Osteocyte (in vitro differentiated cells): Measurements from ENCODE around the gene IL17A. TPM values are rescaled to one million over a fixed set of nuclear protein-coding genes. Genes with fewer than 3 reads are reported as not detected.

ENCODE experiments used
- DNase-seq: peaks from one replicate; pipeline ENCODE4 v3.0.0; 2021; ENCODE audit warnings: mixed read lengths; ENCODE audit not compliant: unreplicated experiment; ENCODE audit errors: extremely low spot score
- H3K27ac Mint-ChIP-seq: one replicate; pipeline ENCODE4 v1.8.0; 2021; ENCODE audit warnings: mild to moderate bottlenecking, mixed read lengths; ENCODE audit not compliant: unreplicated experiment
- H3K27me3 Mint-ChIP-seq: one replicate; pipeline ENCODE4 v1.8.0; 2021; ENCODE audit warnings: mixed read lengths; ENCODE audit not compliant: unreplicated experiment
- H3K36me3 Mint-ChIP-seq: one replicate; pipeline ENCODE4 v1.8.0; 2021; ENCODE audit warnings: mixed read lengths; ENCODE audit not compliant: unreplicated experiment
- H3K4me1 Mint-ChIP-seq: one replicate; pipeline ENCODE4 v1.8.0; 2021; ENCODE audit warnings: mixed read lengths; ENCODE audit not compliant: unreplicated experiment
- H3K4me3 Mint-ChIP-seq: one replicate; pipeline ENCODE4 v1.8.0; 2021; ENCODE audit warnings: mild to moderate bottlenecking, moderate library complexity, mixed read lengths; ENCODE audit not compliant: unreplicated experiment
- H3K9me3 Mint-ChIP-seq: one replicate; pipeline ENCODE4 v1.8.0; 2021; ENCODE audit warnings: mixed read lengths; ENCODE audit not compliant: unreplicated experiment
- total RNA-seq: library from RNA; stranded (reverse); gene quantifications from 2 replicates; pipeline ENCODE4 v1.2.1, GENCODE V29; 2021
- TF ChIP-seq, protein P1 (sequence below): fragments of 200-600 bp; sonication (generic); IDR thresholded peaks from 2 replicates; pipeline ENCODE4 v1.5.0; 2021; ENCODE audit warnings: antibody characterized with exemption, mild to moderate bottlenecking, moderate library complexity

The IL17A gene
- total RNA-seq, 1 donor from 2014 or later: not detected

DNA sequence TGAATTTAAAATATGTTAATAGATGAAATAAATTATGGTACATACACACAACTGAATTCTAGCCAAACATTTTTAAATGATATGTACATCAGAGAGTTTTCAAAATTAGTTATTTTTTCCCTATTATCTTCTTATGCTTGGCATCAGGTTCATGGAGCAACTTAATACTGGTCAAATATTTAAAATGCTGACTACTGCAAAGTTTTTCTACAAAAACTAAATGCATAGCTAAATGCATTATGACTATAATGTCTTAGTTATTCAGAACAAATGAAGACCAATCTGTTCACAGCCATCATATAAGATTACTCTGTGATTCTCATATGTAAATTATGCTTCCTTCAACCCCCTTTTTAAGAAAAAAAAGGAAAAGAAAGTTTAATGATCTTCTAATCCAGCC is 8.2 kb upstream of the IL17A start:
- no peak for DNase-seq
- H3K9me3 Mint-ChIP-seq: no peaks in the 10 kb centered on the region
- no peaks in the 10 kb centered on the region for H3K36me3 Mint-ChIP-seq
- H3K4me1 Mint-ChIP-seq: no peaks in the 10 kb centered on the region
- peaks cover 51% of the 10 kb centered on the region for H3K27me3 Mint-ChIP-seq
- TF ChIP-seq, protein P1, sequence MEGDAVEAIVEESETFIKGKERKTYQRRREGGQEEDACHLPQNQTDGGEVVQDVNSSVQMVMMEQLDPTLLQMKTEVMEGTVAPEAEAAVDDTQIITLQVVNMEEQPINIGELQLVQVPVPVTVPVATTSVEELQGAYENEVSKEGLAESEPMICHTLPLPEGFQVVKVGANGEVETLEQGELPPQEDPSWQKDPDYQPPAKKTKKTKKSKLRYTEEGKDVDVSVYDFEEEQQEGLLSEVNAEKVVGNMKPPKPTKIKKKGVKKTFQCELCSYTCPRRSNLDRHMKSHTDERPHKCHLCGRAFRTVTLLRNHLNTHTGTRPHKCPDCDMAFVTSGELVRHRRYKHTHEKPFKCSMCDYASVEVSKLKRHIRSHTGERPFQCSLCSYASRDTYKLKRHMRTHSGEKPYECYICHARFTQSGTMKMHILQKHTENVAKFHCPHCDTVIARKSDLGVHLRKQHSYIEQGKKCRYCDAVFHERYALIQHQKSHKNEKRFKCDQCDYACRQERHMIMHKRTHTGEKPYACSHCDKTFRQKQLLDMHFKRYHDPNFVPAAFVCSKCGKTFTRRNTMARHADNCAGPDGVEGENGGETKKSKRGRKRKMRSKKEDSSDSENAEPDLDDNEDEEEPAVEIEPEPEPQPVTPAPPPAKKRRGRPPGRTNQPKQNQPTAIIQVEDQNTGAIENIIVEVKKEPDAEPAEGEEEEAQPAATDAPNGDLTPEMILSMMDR: no peak
- no peak overlapping the region for H3K27ac Mint-ChIP-seq
- no peak overlapping the region for H3K4me3 Mint-ChIP-seq

DNA sequence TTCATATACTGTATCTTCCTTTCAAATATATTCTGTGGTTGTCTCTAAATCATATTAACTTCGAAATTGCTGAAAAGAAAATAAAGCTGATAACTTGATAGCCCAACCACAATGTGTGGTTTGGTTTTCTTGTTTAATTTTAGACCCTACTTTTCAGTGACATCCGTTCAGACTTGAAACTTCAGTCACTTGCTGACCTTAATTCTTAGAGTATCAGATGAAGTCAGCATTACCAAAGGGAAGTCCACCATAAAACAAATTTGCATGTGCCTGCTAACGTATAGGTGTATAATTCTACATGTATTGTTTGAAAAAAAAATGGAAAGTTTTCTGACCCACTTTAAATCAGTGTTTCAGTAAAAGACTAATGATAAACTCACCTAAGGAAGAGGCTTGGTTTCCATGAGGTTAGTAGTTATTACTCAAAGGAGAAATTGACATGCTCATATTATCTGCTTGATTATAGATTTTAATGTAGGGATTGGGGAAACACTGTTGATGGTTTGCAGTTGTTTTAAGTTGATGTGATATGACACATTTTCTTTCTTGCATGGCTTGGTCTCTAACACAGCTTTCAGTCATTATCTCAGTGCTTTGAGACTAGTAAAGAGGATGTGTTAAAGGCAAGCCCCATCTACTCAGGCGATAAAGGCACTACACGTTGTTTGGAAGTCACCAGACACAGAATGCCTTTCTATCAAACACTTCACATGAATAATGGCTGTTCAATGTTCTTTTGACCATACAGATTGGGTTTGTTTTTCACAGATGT is 5.2 kb upstream of the IL17A start:
- no peak for DNase-seq
- Mint-ChIP-seq H3K36me3 (no peaks in the 10 kb centered on the region), H3K9me3 (no peaks in the 10 kb centered on the region), H3K4me3 (no peak overlapping the region), H3K27ac (no peak overlapping the region), H3K27me3 (peaks cover 38% of the 10 kb centered on the region), H3K4me1 (no peaks in the 10 kb centered on the region)
- TF ChIP-seq, protein P1: no peak

DNA sequence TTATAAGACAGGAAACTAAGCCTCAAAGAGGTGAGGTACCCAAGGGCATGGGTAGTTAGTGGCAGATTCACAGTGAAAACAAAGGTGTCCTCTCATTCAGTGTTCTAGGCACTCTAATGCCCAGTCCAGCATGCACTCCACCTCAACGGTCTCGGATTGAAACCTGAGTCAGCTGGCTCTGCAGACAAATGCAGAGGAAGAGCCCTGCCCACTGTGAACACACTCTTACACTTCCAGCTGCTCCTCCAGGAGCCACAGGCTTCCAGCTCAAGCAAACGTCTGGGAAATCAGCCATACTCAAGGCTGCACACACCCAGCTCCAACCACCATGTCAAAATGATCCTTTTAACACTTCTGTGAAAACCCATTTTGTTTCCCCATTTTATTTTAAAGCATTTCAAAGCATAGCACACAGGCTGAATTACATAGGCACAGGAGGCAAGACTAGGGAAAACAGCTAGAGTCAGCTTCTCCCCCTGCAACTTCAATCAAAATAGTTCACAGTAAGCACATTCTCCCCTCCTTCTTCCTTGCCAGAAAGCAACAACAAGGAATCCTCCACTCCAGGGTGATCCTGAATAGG is 3.0 kb upstream of the IL17A start:
- no peak overlapping the region for H3K4me3 Mint-ChIP-seq
- no peak for DNase-seq
- H3K4me1 Mint-ChIP-seq: no peaks in the 10 kb centered on the region

DNA sequence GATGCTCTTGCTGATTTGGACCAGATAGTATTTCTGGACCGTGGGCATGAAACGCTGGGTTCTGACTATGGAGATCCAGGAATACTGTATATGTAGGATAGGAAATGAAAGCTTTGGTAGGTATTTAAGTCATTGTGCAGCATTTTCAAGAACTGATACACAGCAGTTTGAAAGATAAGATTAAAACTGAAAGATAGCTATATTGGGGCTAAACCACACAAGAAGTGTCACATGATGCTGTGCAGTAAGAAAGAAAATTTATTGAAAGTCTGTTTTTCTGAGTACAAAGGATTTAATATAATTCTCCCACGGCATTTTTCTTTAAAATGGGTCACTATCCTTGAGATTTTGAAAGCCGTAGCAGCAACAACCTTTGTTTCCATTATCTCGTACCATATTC is 305 bp downstream of the IL17A start:
- DNase-seq: no peak
- Mint-ChIP-seq H3K27me3 (peaks cover 29% of the 10 kb centered on the region), H3K36me3 (no peaks in the 10 kb centered on the region), H3K9me3 (no peaks in the 10 kb centered on the region), H3K27ac (no peak overlapping the region), H3K4me1 (no peaks in the 10 kb centered on the region), H3K4me3 (no peak overlapping the region)
- TF ChIP-seq, protein P1: no peak

More for the DNA sequence above, 3.0 kb upstream of the IL17A start:
- no peaks in the 10 kb centered on the region for H3K9me3 Mint-ChIP-seq
- peaks cover 39% of the 10 kb centered on the region for H3K27me3 Mint-ChIP-seq
- no peaks in the 10 kb centered on the region for H3K36me3 Mint-ChIP-seq
- TF ChIP-seq, protein P1: no peak
- H3K27ac Mint-ChIP-seq: no peak overlapping the region

DNA sequence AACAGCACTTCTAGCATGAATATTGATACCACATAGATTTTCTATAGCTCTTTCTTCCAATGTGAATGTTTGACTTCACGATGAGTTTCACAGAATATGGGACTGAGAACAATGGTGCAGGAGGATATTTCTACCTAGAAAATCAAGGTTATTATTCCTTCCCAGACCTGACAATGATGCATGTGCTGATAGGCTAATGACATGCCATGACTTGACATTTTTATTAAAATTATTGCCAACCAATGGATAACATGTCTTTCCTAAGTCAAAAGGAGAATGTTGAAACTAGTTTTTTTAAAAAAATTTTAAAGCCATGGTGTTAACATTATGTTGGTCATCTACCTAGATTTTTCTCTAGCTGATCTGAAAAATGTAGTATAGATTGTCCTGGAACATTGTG is 923 bp downstream of the IL17A start:
- DNase-seq: no peak
- no peak overlapping the region for H3K4me3 Mint-ChIP-seq
- TF ChIP-seq, protein P1: no peak
- no peaks in the 10 kb centered on the region for H3K9me3 Mint-ChIP-seq
- no peaks in the 10 kb centered on the region for H3K36me3 Mint-ChIP-seq
- peaks cover 26% of the 10 kb centered on the region for H3K27me3 Mint-ChIP-seq
- H3K27ac Mint-ChIP-seq: no peak overlapping the region
- no peaks in the 10 kb centered on the region for H3K4me1 Mint-ChIP-seq
